Chondrocyte (in vitro differentiated cells): Measurements from ENCODE around the gene SOX18. TPM values are rescaled to one million over a fixed set of nuclear protein-coding genes. Genes with fewer than 3 reads are reported as not detected.

Experiments used
- DNase-seq: peaks from one replicate; pipeline ENCODE4 v3.0.0; 2021; ENCODE audit warnings: mixed read lengths, low spot score
- H3K27ac Mint-ChIP-seq: one replicate; pipeline ENCODE4 v1.8.0; 2021; ENCODE audit warnings: mild to moderate bottlenecking, moderate library complexity, mixed read lengths; ENCODE audit not compliant: unreplicated experiment
- H3K27me3 Mint-ChIP-seq: 2 replicates; pipeline ENCODE4 v1.8.0; 2021; ENCODE audit warnings: low read depth, mixed read lengths
- H3K36me3 Mint-ChIP-seq: 2 replicates; pipeline ENCODE4 v1.8.0; 2021; ENCODE audit warnings: low read depth, mixed read lengths
- H3K4me1 Mint-ChIP-seq: 2 replicates; pipeline ENCODE4 v1.8.0; 2021; ENCODE audit warnings: low read depth, mild to moderate bottlenecking, mixed read lengths
- H3K4me3 Mint-ChIP-seq: one replicate; pipeline ENCODE4 v1.8.0; 2021; ENCODE audit warnings: mild to moderate bottlenecking, moderate library complexity, mixed read lengths; ENCODE audit not compliant: unreplicated experiment
- H3K9me3 Mint-ChIP-seq: 2 replicates; pipeline ENCODE4 v1.8.0; 2021; ENCODE audit warnings: low read depth, mixed read lengths
- total RNA-seq: library from RNA; stranded (reverse); gene quantifications from 3 replicates; pipeline ENCODE4 v1.2.1, GENCODE V29; 2021
- TF ChIP-seq, protein P1 (sequence below): fragments of 200-600 bp; sonication (generic); IDR thresholded peaks from 2 replicates; pipeline ENCODE4 v1.5.0; 2021; ENCODE audit warnings: antibody characterized with exemption, mild to moderate bottlenecking, moderate library complexity

Gene SOX18
- total RNA-seq, 1 donor from 2014 or later = 2.3 TPM

DNA sequence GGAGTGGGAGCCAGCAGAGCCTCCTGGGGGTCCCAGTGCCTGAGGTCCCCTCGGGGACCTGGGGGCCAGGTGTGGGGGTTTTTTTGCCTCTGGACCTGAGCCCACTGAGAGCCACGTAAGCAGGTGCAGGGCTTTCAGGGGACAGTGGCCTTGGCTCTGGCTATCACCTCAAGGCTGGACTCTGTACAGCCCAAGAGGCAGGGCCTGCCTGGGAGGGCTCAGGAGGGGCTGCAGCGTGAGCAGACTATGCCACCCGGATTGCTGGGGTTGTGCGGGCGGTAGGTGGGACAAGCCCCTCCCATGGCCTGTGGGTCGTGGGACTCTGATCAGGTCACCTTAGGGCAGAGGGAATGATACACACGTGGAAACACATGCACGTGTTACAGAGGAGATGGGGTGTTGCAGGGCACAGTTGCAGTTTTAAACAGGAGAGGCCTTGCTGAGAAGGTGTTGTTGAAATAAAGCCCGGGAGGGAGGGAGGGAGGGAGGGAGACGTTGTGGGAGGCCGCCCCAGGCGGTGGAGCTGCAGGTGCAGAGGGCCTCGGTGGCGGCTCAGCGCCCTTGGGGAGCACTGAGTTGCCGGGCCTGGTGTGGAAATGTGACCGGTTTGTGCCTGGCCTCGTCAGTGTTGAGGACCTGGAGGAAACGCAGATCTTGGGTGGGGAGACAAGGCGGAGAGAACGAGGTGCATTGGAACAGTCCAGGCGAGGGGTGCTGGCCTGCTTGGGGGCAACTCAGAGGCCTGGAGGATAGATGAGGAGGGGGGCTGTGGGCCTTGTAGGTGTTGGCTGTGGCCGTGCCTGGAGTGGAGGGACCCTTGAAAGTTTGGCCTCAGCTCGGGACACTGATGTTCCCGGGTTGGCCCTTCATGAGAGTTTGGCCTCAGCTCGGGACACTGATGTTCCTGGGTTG is 15.9 kb upstream of the SOX18 start:
- H3K4me3 Mint-ChIP-seq = no peak overlapping the region
- DNase-seq = no peak
- peaks cover 2% of the 10 kb centered on the region for H3K36me3 Mint-ChIP-seq
- TF ChIP-seq, protein P1, sequence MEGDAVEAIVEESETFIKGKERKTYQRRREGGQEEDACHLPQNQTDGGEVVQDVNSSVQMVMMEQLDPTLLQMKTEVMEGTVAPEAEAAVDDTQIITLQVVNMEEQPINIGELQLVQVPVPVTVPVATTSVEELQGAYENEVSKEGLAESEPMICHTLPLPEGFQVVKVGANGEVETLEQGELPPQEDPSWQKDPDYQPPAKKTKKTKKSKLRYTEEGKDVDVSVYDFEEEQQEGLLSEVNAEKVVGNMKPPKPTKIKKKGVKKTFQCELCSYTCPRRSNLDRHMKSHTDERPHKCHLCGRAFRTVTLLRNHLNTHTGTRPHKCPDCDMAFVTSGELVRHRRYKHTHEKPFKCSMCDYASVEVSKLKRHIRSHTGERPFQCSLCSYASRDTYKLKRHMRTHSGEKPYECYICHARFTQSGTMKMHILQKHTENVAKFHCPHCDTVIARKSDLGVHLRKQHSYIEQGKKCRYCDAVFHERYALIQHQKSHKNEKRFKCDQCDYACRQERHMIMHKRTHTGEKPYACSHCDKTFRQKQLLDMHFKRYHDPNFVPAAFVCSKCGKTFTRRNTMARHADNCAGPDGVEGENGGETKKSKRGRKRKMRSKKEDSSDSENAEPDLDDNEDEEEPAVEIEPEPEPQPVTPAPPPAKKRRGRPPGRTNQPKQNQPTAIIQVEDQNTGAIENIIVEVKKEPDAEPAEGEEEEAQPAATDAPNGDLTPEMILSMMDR = no peak
- H3K27ac Mint-ChIP-seq = peak overlapping the region; percentile 22
- no peaks in the 10 kb centered on the region for H3K27me3 Mint-ChIP-seq
- H3K9me3 Mint-ChIP-seq = no peaks in the 10 kb centered on the region
- peaks cover 30% of the 10 kb centered on the region for H3K4me1 Mint-ChIP-seq

DNA sequence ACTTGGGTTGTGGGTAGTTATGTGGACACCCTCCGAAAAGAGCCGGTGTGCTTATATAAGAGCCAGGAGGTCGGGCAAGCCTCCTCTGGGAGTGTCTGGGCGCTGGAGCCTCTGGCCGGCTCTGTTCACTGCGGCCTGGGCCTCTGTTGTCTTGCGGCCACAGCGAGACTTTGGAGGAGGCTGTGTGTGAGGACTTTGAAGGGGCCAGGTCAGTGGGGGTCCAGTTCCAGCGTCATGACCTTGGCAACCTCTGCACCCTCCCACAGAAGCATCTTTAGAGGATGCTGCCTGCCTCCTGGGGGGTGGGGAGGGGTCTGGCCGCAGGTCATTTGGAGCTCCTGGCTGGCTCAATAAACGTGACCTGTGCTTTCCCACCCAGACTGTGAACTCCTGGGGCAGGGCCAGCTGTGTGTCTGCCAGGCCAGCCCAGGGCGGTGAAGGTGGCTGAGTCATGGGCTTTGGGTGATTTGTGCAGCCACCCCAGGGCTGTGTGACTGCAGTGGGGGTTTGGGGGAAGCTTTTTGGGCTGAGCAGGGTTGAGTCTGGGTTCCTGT is 14.8 kb upstream of the SOX18 start:
- H3K9me3 Mint-ChIP-seq = no peaks in the 10 kb centered on the region
- TF ChIP-seq, protein P1 = no peak
- H3K27ac Mint-ChIP-seq = peak overlapping the region; percentile 79
- no peaks in the 10 kb centered on the region for H3K27me3 Mint-ChIP-seq
- peaks cover 2% of the 10 kb centered on the region for H3K36me3 Mint-ChIP-seq
- DNase-seq = no peak
- H3K4me1 Mint-ChIP-seq = peaks cover 32% of the 10 kb centered on the region
- peak overlapping the region; percentile 93 for H3K4me3 Mint-ChIP-seq

DNA sequence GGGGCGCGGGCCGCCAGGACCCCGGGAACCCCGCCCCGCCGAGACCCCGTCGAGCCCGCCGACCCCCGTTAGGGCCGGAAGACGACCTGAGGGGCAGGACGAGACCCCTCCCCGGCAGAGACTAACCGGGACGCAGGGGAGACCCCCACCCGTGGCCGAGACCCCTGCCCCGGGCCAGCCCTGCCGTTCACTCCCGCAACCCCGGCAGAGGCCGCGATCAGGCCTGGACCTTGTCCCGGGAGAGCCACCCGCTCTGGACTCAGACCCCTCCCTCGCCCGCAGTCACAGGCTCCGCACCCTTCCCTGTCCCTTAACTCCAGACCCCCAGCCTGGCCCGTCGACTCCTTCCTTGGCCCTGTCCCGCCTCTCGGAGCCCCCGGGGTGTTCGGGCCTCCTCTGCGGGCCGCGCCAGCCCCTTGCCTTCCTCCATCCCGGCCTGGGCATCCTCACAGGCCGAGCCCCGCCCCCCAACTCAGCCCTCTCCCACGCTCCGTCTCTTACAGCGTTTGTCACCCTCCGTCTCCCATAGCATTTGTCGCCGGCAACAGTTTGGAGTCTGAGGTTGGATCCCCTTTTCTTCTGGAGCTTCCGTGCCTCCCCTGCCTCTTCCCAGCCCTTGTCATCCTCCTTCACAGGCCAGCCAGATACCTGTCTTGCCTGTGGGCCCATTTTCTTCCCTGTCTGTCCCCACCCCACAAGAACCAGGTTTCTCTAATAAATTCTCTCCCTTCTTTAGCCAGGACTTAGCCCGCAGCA is 14.1 kb upstream of the SOX18 start:
- no peaks in the 10 kb centered on the region for H3K27me3 Mint-ChIP-seq

DNA sequence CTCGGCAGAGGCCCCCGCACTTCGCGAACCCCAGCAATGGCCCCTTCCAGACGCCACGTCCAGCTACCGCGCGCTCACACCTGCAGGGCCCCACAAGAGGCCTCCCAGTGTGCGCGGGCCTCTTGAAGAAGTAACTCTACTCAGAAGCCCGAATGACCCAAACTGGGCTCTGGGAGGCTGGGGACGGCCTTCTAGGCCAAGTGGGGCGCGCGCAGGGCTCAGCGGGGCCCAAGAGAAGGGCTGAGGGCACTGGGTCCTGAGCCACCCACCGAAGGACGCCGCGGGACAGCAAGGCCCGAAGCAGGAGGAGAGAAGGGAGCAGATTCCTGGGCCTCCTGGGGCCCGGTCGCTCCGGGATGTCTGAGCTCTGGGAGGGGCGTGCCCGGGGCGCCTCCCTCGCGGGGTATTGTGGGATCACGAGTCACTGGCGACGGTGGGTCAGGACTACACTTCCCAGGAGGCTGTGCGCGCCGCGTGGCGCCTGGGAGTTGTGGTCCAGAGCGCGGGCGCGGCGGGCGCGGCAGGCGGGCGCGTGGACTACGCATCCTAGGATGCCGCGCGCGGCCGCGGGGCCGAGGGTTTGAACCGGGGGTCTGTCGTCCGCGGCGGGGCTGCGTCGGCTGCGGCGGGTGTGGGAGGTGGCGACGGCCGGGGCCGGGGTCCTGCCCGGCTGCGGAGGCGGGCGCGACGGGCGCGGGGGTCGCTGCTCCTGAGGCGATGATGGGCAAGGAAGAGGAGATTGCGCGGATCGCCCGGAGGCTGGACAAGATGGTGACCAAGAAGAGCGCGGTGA is 13.4 kb upstream of the SOX18 start, which contains the start of gene TCEA2:
TSS of gene TCEA2 (plus strand) at position 603 of the 793 bp plus-strand sequence. CDS start at position 718, 115 bp downstream.
- Mint-ChIP-seq H3K9me3 (no peaks in the 10 kb centered on the region), H3K4me3 (peak within 1 kb of the TSS; percentile 93), H3K4me1 (peaks cover 45% of the 10 kb centered on the region), H3K27me3 (no peaks in the 10 kb centered on the region), H3K27ac (peak within 1 kb of the TSS; percentile 79), H3K36me3 (peaks cover 2% of the 10 kb centered on the region)
- TF ChIP-seq, protein P1 = no peak
- DNase-seq = no peak

More for the DNA sequence above, 14.1 kb upstream of the SOX18 start:
- peaks cover 2% of the 10 kb centered on the region for H3K36me3 Mint-ChIP-seq
- no peaks in the 10 kb centered on the region for H3K9me3 Mint-ChIP-seq
- DNase-seq = no peak
- peak overlapping the region; percentile 93 for H3K4me3 Mint-ChIP-seq
- TF ChIP-seq, protein P1 = no peak
- peaks cover 37% of the 10 kb centered on the region for H3K4me1 Mint-ChIP-seq
- peak overlapping the region; percentile 79 for H3K27ac Mint-ChIP-seq
